ENCODE results near the gene LRBA.
"Not testable (repeated sequence)": the region's sequence is repeated elsewhere in the genome, so short reads cannot be mapped to it uniquely, and the experiment has no call there.

LRBA gene

DNA sequence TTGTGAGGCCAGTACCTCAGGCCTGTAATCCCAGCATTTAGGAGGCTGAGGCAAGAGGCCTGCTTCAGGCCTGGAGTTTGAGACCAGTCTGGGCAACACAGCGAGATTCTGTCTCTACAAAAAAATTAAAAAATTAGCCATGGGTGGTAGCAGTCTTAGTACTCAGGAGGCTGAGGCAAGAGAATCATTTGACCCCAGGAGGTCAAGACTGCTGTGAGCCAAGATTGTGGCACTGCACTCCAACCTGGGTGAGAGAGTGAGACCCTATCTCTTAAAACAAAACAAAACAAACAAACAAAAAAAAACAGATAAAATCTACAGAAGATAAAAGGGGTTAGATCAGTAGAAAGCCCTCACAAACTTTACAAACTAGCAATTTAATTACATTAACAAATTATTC lies 352.4 kb downstream of the LRBA start:
- no peak for DNase-seq (ENCODE audit: low spot score)

DNA sequence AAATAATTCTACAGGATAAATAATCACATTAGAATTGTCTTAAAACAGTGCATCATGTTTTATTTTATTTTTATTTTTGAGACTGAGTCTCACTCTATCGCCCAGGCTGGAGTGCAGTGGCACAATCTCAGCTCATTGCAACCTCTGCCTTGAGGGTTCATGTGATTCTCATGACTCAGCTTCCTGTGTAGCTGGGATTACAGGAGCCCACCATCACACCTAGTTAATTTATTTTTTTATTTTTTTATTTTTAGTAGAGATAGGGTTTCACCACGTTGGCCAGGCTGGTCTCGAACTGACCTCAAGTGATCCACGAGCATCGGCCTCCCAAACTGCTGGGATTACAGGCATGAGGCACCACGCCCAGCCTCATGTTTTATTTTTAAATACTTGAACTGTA lies 353.5 kb downstream of the LRBA start:
- DNase-seq (ENCODE audit: low spot score): not testable (repeated sequence)

DNA sequence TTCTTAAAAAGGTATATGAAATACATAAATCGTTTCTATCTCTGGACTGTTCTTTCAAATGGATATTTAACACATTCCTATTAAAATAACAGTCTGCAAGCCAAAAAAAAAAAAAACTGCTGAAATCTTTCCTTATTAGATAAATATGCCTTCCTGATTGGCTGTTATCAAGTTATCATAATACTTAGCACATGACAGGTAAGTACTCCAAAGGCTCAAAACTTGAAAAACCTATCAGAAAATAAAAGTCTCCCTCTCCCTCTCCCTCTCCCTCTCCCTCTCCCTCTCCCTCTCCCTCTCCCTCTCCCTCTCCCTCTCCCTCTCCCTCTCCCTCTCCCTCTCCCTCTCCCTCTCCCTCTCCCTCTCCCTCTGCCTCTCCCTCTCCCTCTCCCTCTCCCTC lies 356.8 kb downstream of the LRBA start:
- not testable (repeated sequence) for DNase-seq (ENCODE audit: low spot score)

DNA sequence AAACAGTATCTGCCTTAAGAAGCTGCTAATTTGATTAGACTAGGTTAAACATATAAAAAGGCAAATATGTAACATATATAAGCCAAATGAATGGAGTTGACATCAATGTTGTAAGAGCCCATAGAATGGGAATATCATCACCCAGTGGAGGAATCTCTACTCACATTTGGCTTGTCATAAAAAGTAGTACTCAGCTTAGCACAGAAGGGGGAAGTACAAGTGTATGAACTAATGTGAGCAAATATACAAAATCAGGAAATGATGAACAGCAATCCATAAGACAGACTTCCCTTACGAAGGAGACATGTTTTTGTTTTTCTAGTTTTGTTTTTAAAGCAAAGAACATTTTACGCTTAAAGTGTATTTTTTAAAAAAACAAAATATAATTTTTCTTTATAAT lies 358.2 kb downstream of the LRBA start:
- DNase-seq (ENCODE audit: low spot score): no peak

DNA sequence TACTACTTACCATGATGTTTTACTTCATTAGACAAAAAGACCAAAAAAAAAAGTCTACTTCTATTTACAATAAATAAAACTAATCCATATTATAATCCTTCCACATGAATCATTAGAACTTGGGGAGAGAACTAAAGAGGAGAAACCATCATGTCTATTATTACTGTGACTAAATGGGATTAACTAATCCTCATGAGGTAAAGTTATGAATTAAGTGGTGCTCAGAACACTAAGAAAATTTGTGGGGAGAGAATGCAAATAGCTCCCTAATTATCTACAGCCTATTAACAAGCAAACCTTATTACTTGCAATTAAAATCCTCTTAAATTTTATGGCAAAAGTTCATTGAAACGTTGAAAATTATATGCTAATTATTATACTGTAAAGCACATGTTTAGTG lies 364.3 kb downstream of the LRBA start:
- DNase-seq (ENCODE audit: low spot score): no peak

DNA sequence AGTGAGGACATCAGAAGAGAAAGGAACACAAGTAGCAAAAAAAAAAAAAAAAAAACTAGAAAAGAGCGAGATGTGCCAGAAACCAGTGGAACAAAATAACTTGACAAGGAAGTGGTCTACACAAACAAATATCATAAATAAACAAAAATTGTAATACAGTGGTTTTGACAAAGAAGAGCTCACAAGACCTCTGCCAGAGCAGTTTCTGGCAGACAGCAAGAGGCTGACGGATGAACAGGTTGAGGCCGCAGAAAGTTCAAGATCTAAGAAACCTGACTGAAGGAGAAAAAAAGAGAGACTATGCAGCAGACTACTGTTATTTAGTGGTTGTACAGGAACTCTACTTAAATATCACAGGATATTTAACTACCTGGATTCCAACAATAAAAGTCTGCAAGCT lies 367.0 kb downstream of the LRBA start:
- DNase-seq (ENCODE audit: low spot score): no peak

DNA sequence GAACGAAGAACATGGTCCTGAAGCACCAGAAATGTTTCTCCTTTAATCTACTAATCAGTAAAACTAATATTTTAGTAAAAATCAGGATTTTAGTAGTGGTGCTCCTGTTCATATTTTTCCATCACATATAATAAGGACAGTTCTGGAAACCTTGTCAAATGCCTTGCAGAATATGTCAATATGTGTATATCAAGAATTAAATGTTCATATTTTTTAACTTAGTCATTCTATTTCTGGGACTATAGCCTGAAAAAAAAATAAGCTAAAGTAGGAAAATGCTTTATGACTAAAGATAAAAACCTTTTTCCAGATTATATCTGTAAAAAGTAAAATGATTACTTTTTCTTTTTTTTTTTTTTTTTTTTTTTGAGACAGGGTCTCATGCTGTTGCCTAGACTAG lies 368.1 kb downstream of the LRBA start:
- DNase-seq (ENCODE audit: low spot score): no peak

DNA sequence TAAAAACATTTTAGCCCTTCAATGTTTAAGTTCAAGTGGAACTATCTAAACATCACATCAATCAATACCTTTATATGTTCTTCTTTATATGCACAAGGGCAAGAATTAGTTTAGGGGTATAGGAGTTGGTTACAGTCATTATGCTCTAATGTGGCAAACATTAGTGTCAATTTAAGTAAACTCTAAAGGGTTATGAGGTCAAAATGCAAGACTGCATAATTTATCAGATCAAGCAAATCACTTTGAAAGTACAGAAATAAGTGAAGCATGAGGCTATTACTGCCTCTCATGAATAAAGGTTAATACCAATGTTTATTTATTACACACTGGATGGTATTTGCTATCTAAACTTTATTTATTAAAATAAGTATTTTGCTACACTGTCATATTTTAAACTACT lies 373.5 kb downstream of the LRBA start:
- no peak for DNase-seq (ENCODE audit: low spot score)

DNA sequence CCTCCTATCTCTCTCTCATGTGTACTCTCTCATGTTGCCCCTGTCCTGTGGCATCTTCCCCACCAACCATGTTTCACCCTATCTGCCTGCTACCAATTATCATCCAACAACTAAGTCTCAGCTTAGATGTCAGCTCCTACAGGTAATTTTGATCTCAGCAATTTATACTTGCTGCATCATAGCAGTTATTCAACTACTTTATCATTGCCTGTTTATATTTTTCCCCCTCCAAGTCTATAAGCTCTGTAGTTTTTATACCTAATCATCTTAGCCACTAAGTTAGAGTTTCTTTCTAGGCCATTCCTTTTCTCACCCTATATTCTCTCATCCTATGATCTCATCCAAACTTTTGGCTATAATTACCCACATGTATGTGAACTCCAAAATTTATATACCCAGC lies 382.4 kb downstream of the LRBA start:
- no peak for DNase-seq (ENCODE audit: low spot score)

DNA sequence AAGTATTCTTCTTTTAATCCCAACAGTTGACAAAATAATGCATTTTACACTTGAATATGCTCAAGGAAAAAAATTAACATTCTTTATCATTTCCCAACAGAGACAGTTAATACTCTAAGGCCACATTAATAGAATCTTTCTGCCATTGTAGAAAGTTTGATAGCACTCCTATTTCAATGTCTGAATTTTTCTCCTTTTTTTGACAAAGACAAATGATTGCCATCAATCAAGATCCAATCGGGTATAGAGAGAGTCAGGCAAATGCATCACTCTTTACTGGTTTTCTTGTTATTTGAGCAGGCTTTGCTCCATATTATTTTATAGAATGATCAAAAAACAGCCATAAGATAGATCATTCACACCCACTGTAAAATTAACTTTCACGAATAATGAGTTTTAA lies 387.0 kb downstream of the LRBA start:
- no peak for DNase-seq (ENCODE audit: low spot score)

DNA sequence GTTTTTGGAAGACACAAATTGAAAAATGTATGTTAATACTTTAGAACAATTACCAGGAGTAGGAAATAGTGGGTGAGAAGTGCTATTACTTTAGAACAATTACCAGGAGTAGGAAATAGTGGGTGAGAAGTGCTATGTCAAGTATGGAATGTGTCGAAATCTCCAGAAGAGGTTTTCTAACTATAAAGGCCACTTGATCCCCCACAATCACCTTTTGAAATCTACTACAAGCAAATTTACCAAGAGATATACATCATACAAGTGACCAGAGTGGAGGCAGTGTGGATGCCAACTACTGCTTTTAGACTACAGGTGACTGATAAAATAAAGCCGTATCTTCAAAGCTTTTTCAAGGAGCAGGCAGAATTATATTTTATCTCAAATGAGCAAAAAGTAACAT lies 390.1 kb downstream of the LRBA start:
- DNase-seq (ENCODE audit: low spot score): no peak

DNA sequence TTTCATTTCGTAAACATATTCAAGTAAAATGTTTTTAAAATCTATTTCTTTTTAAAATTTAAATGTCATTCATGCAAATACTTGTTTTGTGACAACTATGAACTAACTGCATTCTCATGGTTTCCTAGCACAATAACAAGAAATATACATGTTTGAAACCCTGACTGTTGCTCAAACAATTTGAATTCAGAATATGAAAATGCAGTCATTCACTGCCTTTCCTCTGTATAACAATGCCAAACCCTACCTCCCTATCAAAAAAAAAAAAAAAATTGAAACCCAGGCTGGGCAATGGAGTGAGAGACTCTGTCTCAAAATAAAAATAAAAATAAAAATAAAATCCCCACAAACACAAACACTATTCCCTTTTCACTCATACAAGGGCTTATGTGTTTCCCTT lies 391.0 kb downstream of the LRBA start:
- no peak for DNase-seq (ENCODE audit: low spot score)

DNA sequence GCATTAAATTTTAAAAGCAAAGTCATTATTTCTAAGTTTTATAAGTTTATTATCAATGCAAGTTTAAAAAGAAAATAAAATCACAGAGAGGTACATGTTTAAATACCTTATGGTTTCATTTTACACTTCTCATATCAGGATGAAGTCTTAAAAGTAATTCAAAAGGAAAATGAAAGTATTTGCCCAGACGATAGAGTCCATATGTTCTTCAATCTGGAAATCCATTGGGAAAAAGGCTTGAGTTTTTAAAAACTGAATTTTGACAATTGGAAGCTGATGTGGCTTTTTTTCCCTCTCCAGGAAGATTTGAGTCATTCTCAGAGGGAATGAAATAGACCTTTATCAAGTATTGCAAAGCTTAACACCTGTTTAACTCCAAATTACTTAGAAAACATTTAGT lies 396.0 kb downstream of the LRBA start:
- DNase-seq (ENCODE audit: low spot score): no peak

DNA sequence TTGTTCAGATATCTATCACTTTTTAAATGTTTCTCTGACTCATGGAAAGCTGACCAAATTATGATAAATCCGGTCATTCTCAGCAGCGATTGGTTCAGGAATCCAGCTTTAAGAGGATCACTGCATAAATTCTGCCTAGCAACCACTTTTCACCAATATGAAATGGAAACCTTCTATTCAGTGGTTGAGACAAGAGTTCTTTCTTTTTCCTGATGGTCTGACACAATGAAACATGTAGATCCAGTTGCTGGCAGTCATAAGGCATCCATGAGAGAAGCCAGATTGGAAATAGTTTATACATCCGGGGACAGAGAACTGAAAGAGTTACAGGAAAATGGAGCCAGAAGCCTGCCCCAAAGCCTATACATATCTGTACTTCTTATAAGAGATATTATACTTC lies 406.0 kb downstream of the LRBA start:
- no peak for DNase-seq (ENCODE audit: low spot score)

DNA sequence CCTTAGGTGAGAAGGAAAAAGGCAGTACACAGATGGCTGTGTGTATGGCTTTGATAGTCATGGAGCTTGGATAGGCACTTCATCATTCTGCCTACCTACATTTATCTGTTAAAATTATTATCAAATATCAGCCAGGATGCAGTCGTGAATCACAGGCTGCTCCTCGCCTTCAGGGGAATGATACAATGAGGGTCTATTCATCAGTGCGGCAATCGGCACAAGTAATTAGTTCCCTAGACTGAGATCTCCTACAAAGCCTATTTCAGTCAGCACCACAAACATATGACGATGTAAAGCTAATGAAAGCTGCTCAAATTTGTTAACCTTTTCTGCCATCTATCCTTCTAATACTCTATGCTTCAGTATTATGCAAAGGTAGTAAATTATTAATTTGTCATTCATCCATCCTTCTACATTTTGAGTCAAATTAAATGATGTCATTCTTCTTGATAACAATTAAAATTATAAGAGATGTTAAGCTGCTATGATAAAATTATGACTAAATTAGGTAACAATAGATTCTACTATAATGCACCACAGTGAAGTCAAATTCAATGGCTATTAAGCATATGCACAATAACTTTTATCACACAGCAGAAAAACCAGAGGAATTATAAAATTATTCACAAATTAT lies 414.2 kb downstream of the LRBA start:
- no peak for DNase-seq (ENCODE audit: low spot score)

DNA sequence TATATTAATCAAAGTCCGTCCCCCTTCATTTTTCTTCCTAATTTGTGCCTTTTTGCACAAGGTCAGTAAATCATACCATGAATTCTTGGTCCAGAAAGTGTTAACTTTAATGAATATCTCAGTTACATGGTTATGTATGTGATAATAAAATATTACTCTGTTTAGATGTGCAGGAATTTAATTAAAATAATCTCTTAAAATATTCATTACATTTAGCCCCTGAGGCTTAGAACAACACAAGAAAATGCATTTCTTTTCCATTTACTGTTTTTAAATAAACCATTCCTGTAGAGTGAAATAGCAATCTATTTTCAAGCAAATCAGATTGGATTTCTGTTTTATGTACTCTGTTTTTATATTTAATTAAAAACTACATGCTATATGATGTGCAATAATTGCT lies 415.5 kb downstream of the LRBA start:
- no peak for DNase-seq (ENCODE audit: low spot score)

DNA sequence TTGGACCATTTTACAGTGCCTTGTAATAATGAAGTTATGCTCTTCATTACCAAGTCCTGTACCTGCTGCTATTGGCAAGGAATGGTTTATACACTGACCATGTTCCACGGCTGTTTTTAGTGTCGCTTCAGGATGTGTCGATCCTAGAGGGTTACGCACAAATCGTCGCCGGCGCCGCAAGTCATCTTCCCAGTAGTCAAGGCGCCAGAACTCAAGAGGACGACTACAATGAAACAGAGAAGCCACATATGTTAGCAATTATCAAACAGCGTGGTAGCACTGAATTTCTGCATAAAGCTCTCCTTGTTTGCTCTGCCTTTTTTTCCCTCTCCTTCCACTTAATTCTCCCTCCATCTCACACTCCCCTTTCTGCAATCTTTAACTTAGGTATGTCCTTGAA lies 416.2 kb downstream of the LRBA start:
- no peak for DNase-seq (ENCODE audit: low spot score)

DNA sequence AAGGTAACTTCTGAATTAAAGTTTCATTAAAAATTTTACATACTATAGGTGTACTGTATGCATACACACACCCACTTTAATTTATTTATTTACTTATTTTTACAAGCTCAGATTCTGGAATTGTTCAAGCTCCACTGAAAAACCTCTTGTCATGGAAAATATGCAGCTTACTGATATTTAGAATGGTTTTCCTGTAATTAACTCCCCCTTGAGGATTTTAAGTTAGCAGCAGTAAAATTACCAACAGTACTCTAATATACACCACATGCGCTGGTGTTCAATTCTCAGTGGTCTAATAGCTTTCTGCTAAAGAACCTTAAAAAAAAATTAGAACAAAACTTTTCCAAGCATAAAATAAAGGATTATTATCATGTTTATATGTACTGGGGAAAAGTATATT lies 421.1 kb downstream of the LRBA start:
- DNase-seq (ENCODE audit: low spot score): peak; percentile 7

DNA sequence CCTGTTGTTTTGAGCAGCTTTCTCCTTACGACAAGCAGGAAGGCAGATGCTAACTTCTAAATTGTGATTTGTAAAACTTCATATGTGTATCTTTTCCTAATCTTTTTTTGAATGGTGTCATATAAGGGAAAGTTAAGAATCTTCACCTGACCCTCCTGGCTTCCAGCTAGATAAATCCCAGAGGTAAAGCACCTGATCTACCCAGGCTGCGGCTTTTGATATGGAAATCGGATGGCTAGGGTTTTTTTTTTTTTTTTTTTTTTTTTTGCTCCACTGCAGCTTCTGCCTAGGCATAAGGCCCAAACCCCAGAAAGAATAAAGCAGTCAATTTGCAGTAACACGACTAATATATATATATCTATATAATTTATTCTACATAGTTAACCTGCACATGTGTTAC lies 423.2 kb downstream of the LRBA start:
- no peak for DNase-seq (ENCODE audit: low spot score)

DNA sequence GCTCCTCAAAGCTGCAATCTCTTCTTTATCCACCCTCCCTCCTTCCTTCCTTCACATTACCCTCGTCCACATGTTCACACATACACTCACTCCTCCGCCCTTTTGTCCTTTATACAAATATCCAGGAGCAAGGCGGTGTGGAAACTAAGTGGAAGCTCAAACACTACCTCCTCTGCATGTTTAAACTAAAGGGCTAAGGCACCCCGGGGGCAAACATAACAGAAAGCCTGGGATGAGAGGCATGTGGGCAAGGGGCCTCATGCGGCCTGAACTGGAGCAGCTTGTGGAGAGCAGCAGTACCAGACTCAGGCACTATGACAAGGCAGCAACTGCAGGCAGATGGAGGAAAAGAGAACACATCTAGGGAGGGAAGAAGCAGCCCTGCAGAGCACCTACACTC lies 423.7 kb downstream of the LRBA start:
- no peak for DNase-seq (ENCODE audit: low spot score)

DNA sequence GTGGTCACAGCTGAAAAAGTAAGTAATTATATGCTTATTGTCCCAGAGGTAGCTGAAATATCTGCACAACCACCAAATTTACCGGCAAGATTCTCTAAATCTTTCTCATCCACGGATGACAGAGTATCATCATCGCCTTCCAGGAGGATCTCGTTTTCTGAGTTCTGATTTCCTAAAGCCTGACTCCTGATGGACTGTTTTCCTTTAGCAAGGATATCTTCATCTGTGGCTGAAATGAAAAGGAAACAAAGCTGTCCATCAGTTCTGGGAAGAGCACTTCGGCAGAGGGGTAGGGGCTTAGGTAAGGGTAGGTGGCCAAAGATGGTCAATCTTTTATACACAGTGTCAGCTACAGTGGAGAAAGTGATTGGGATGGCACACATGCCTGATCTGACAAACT lies 424.5 kb downstream of the LRBA start:
- no peak for DNase-seq (ENCODE audit: low spot score)

DNA sequence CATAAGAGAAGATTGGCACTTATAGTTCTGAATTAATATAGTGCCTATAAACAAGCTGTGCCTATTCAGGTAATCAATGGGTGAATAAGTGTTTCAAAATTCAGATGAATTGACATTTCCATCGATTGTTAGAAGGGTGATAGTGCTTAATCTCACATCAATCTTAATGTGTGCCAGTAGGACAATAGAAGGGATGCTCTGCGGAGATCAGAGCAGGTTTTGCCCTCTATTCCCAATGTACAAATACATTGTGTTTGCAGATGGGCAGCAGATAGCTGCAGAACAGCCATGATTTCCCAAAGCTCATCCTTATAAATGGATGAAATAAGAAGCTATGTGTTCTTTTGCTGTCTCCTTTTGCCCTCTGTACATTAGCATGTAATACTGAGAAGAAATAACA lies 425.9 kb downstream of the LRBA start:
- no peak for DNase-seq (ENCODE audit: low spot score)

DNA sequence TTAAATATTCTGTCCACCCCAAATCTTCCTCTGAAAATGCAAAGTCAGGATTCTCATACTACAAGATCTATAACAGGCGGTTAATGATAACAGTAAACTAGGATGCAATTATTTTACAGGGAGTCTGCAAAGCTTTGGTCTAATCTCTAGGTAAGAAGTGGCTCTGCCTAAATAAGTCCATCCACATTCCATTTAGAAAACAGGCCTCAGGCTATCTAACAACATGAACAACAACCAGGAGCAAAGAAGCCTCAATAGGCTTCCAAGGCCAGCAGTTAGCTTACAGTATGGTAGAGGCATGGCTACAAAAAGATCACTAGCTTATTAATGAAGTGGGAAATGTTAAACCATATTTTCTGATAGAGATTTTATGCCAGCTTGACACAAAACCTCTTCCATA lies 426.8 kb downstream of the LRBA start:
- DNase-seq (ENCODE audit: low spot score): no peak

DNA sequence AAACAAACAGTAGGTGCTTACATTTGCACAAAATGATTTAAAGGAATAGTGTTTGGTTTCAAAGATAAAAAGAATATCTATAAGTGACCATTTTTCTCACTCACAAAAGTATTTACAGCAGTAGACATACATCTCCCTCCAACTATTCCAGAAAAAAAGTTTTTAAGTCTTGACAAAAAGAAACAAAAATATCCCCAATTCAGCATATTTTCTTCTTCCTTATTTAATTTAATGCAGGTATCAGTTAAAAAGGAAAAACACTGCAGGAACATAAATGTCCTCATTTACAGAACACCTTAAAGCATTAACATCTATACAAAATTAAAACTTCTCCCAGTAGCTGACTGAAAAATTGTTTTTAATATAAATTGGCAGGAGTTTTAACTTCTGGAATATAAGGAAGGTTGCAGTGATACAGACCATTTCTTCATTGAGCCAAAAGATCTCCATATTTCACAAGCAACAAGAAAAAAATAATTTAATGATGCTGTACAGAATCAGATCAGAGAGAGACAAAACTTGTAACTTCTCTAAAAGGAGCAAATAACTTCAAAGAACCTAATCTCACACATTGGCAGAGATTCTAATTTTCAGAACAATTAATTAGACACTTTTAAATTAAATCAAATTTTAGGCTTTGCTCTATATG lies 428.8 kb downstream of the LRBA start:
- no peak for DNase-seq (ENCODE audit: low spot score)

Data from NAMALWA (cell line).